Astrocyte (in vitro differentiated cells and primary cell): ENCODE measurements around the gene TMEM200A. TPM values are rescaled to one million over a fixed set of nuclear protein-coding genes. Genes with fewer than 3 reads are reported as not detected.

Experiments used
- DNase-seq: peaks from one replicate; pipeline ENCODE4 v3.0.0-alpha.2; 2010; ENCODE audit warnings: low read depth
- FAIRE-seq: peaks from 2 replicates; lab custom pipeline; 2011; peaks lifted over from hg19 to GRCh38; lab: Jason Lieb, UNC
- H2AFZ ChIP-seq: 2 replicates; pipeline ENCODE4 v1.6.0; 2012; ENCODE audit warnings: low read depth, low read length, inconsistent platforms
- H3K27ac ChIP-seq: 2 replicates; pipeline ENCODE4 v1.5.1; 2011; ENCODE audit warnings: low read depth, low read length, inconsistent platforms
- H3K27me3 ChIP-seq: 2 replicates; pipeline ENCODE4 v1.6.0; 2011; ENCODE audit warnings: low read length, inconsistent platforms; ENCODE audit not compliant: insufficient read depth
- H3K36me3 ChIP-seq: 2 replicates; pipeline ENCODE4 v1.5.1; 2011; ENCODE audit warnings: low read length, inconsistent platforms; ENCODE audit not compliant: insufficient read depth
- H3K4me1 ChIP-seq: 2 replicates; pipeline ENCODE4 v1.5.1; 2011; ENCODE audit warnings: low read length, inconsistent platforms; ENCODE audit not compliant: insufficient read depth
- H3K4me2 ChIP-seq: 2 replicates; pipeline ENCODE4 v1.6.0; 2012; ENCODE audit warnings: low read length, inconsistent platforms
- H3K4me3 ChIP-seq: 2 replicates; pipeline ENCODE4 v1.5.1; 2011; ENCODE audit warnings: low read depth, mild to moderate bottlenecking, low read length, inconsistent platforms; ENCODE audit not compliant: insufficient read depth
- H3K79me2 ChIP-seq: 2 replicates; pipeline ENCODE4 v1.6.0; 2012; ENCODE audit warnings: mild to moderate bottlenecking, low read length, inconsistent platforms; ENCODE audit not compliant: insufficient read depth
- H3K9ac ChIP-seq: 2 replicates; pipeline ENCODE4 v1.6.0; 2012; ENCODE audit warnings: mild to moderate bottlenecking, low read length, inconsistent platforms
- H3K9me3 ChIP-seq: 2 replicates; pipeline ENCODE4 v1.5.1; 2012; ENCODE audit warnings: low read depth, mild to moderate bottlenecking, low read length, inconsistent platforms; ENCODE audit not compliant: insufficient read depth
- H4K20me1 ChIP-seq: 2 replicates; pipeline ENCODE4 v1.6.0; 2012; ENCODE audit warnings: low read length, inconsistent platforms; ENCODE audit not compliant: insufficient read depth
- H3K27ac Mint-ChIP-seq: one replicate; pipeline ENCODE4 v1.8.0; 2021; ENCODE audit warnings: mild to moderate bottlenecking, mixed read lengths; ENCODE audit not compliant: unreplicated experiment
- H3K27me3 Mint-ChIP-seq: one replicate; pipeline ENCODE4 v1.8.0; 2021; ENCODE audit warnings: low read depth, mixed read lengths; ENCODE audit not compliant: unreplicated experiment
- H3K36me3 Mint-ChIP-seq: one replicate; pipeline ENCODE4 v1.8.0; 2021; ENCODE audit warnings: low read depth, mixed read lengths; ENCODE audit not compliant: unreplicated experiment
- H3K4me1 Mint-ChIP-seq: one replicate; pipeline ENCODE4 v1.8.0; 2021; ENCODE audit warnings: low read depth, mixed read lengths; ENCODE audit not compliant: unreplicated experiment
- H3K4me3 Mint-ChIP-seq: one replicate; pipeline ENCODE4 v1.8.0; 2021; ENCODE audit warnings: mild to moderate bottlenecking, moderate library complexity, mixed read lengths; ENCODE audit not compliant: unreplicated experiment
- H3K9me3 Mint-ChIP-seq: one replicate; pipeline ENCODE4 v1.8.0; 2021; ENCODE audit warnings: mild to moderate bottlenecking, mixed read lengths; ENCODE audit not compliant: unreplicated experiment
- EZH2 ChIP-seq: IDR thresholded peaks from 2 replicates; pipeline ENCODE4 v1.6.1; 2012; ENCODE audit warnings: mild to moderate bottlenecking, low read length, inconsistent platforms; ENCODE audit not compliant: insufficient read depth
- total RNA-seq: library from RNA; stranded (reverse); gene quantifications from 2 replicates; pipeline ENCODE4 v1.2.1, GENCODE V29; 2021
- TF ChIP-seq, protein P1 (sequence below): IDR thresholded peaks from 2 replicates; pipeline ENCODE4 v1.5.1; 2011; ENCODE audit warnings: low read depth, mild to moderate bottlenecking, inconsistent platforms, low read length, moderate library complexity; ENCODE audit not compliant: insufficient read depth

The TMEM200A gene
- total RNA-seq, 1 donor from 2014 or later, result 14.9 TPM

DNA sequence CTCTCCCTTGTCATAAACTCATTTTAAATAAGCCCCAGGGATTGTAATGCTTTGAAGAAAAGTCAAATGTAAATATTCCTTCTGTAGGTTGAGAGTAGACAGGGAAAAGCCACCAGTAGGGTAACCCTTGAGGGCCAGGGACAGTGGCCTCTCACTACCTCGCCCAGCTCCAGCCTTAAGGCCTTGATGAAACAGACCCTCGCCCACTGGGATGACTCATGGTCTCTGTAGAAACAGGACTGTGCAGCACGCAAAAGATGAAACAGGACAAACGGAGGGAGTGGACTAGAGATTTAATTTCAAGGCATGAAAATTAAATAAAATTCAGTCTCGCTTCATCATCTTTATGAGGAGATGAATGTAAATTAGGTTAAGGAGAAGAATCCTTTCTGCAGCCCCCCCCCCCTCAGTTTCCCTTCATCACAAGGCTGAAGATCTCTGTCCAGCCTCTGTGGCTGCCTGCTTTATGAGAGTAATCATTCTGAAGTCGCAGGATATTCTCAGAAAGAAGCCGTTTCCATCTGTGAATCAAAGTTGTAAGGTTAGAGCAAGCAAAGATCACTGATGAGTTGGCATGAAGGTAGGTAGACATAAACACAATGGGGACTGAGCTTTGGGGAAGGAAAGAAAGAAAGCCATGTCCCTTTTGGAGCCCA, 60.4 kb downstream of the TMEM200A start:
- H3K27ac Mint-ChIP-seq, result peak overlapping the region; percentile 86
- no peaks in the 10 kb centered on the region for H3K27me3 Mint-ChIP-seq
- peaks cover 31% of the 10 kb centered on the region for H3K4me1 Mint-ChIP-seq
- Histone ChIP-seq H3K4me2 (peak overlapping the region; percentile 67), H3K4me1 (peaks cover 25% of the 10 kb centered on the region), H3K9me3 (no peaks in the 10 kb centered on the region), H3K27ac (peak overlapping the region; percentile 76), H2AFZ (no peak overlapping the region), H3K79me2 (peaks cover 76% of the 10 kb centered on the region), H3K36me3 (no peaks in the 10 kb centered on the region), H4K20me1 (no peaks in the 10 kb centered on the region), H3K4me3 (no peak overlapping the region), H3K27me3 (no peaks in the 10 kb centered on the region), H3K9ac (peak overlapping the region; percentile 39)
- FAIRE-seq (no peak), DNase-seq (peak; percentile 75)
- TF ChIP-seq, protein P1, sequence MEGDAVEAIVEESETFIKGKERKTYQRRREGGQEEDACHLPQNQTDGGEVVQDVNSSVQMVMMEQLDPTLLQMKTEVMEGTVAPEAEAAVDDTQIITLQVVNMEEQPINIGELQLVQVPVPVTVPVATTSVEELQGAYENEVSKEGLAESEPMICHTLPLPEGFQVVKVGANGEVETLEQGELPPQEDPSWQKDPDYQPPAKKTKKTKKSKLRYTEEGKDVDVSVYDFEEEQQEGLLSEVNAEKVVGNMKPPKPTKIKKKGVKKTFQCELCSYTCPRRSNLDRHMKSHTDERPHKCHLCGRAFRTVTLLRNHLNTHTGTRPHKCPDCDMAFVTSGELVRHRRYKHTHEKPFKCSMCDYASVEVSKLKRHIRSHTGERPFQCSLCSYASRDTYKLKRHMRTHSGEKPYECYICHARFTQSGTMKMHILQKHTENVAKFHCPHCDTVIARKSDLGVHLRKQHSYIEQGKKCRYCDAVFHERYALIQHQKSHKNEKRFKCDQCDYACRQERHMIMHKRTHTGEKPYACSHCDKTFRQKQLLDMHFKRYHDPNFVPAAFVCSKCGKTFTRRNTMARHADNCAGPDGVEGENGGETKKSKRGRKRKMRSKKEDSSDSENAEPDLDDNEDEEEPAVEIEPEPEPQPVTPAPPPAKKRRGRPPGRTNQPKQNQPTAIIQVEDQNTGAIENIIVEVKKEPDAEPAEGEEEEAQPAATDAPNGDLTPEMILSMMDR, result no peak
- TF ChIP-seq EZH2, result no peak
- H3K4me3 Mint-ChIP-seq, result no peak overlapping the region
- H3K36me3 Mint-ChIP-seq, result no peaks in the 10 kb centered on the region
- no peaks in the 10 kb centered on the region for H3K9me3 Mint-ChIP-seq

DNA sequence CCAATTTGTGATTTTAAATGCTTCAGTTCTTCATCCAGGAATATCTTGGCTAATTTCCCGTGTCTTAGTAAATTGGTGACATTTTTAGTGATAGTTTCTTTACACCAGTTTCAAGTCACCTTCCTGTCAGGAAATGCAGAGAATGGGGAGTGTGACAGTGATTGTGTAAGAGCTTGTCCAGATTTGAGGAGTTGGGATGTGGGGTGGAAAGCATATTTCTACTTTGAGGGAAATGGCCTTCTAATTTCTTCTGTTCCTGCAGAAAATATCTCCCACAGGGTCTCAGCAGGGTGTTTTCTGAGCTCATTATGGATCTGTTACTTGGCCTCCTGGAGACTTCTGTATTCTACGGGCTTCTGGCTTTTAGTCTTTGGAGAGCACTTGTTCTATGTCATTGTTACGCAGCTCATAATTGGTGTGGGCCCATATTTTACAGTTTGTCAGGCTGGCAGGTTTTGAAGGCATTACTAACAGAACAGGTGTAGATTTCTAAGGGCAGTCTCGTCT, 65.6 kb downstream of the TMEM200A start:
- peaks cover 75% of the 10 kb centered on the region for H3K79me2 ChIP-seq
- peak; percentile 29 for FAIRE-seq
- H2AFZ ChIP-seq, result no peak overlapping the region

More for the DNA sequence above, 65.6 kb downstream of the TMEM200A start:
- Histone ChIP-seq H3K27me3 (no peaks in the 10 kb centered on the region), H3K36me3 (no peaks in the 10 kb centered on the region), H3K9me3 (no peaks in the 10 kb centered on the region), H3K4me1 (peaks cover 16% of the 10 kb centered on the region), H4K20me1 (no peaks in the 10 kb centered on the region), H3K4me3 (no peak overlapping the region), H3K4me2 (no peak overlapping the region), H3K9ac (no peak overlapping the region), H3K27ac (no peak overlapping the region)
- peaks cover 18% of the 10 kb centered on the region for H3K4me1 Mint-ChIP-seq
- no peak for DNase-seq
- no peaks in the 10 kb centered on the region for H3K36me3 Mint-ChIP-seq
- no peaks in the 10 kb centered on the region for H3K9me3 Mint-ChIP-seq
- no peak overlapping the region for H3K4me3 Mint-ChIP-seq
- no peaks in the 10 kb centered on the region for H3K27me3 Mint-ChIP-seq
- TF ChIP-seq, protein P1, result no peak
- no peak for TF ChIP-seq EZH2
- no peak overlapping the region for H3K27ac Mint-ChIP-seq
